NOMO-1 treated with DMSO at 0.1 percent for 48 hours (cell line): ENCODE data around the gene RAB15.
"Not testable (repeated sequence)": the region's sequence is repeated elsewhere in the genome, so short reads cannot be mapped to it uniquely, and the experiment has no call there.

ENCODE experiments used
- DNase-seq: peaks from one replicate; lab custom pipeline; 2025; ENCODE audit not compliant: unreplicated experiment; lab: John Stamatoyannopoulos, UW

Gene RAB15

GRCh38 chr14:64913477-64913876 lies 58.7 kb downstream of the RAB15 start:
- DNase-seq, result not testable (repeated sequence)

DNA sequence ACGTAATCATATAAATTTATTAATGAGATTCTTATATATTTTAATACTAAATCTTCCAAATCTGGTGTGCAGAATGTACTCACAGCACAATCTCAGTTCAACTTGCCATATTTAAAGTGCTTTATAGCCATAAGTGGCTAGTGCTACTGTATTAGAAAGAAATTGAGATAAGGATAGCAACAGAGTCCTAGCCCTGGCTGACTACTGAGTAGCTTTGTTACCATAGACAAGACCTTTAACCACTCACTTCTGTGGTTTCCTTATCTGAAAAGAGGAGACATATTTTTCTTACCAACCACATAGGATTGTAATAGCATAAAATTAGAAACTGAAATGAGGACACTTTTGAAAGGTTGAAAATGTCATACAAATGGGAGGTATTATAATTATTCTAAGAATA lies 59.9 kb downstream of the RAB15 start:
- no peak for DNase-seq

DNA sequence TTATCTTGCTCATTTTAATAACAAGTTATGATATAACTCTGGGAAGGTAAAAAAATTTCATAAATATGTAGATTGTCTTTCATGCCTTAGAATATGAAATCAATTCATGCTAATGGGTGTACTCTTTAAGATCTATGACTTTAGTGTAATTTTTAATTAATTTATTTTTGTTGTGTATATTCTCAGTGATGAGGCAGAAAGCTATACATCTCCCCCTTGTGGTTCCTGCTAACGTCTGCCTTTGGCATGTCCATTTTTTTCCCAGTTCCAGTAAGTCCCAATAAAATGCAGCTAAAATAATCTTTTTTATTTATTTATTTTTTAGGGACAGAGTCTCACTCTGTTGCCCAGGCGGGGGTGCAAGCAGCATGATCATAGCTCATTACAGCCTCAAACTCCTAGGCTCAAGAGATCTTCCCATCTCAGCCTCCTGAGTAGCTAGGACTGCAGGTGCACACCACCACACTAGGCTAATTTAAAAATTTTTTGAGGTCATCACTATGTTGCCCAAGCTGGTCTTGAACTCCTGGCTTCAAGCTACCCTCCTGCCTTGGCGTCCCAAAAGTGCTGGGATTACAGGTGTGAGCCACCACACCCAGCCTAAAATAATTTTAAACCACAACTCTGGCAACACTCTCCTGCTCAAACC lies 61.2 kb downstream of the RAB15 start:
- DNase-seq, result no peak

- no peak for DNase-seq
These were observed 66.1 kb downstream of the RAB15 start for GRCh38 chr14:64906022-64906421.

GRCh38 chr14:64899958-64900357 lies 72.2 kb downstream of the RAB15 start:
- DNase-seq, result no peak
